SK-N-MC (cell line): ENCODE data around the gene TTC7B.

Experiments used
- DNase-seq: peaks from one replicate; pipeline ENCODE4 v3.0.0-alpha.2; 2011; ENCODE audit warnings: low read depth, low spot score
- H3K27ac ChIP-seq: fragments of 200-600 bp; sonication (generic); 2 replicates; pipeline ENCODE4 v1.5.1; 2016; ENCODE audit warnings: mixed run types
- H3K36me3 ChIP-seq: fragments of 200-600 bp; sonication (generic); 2 replicates; pipeline ENCODE4 v1.6.1; 2017; ENCODE audit warnings: antibody characterized with exemption, low read length, mixed read lengths; ENCODE audit not compliant: insufficient read depth
- H3K4me3 ChIP-seq: fragments of 200-600 bp; sonication (generic); 2 replicates; pipeline ENCODE4 v1.5.1; 2016
- H3K9ac ChIP-seq: fragments of 200-600 bp; sonication (generic); 2 replicates; pipeline ENCODE4 v1.8.0; 2017; ENCODE audit warnings: mixed run types, mixed read lengths; ENCODE audit not compliant: insufficient read length
- H3K9me3 ChIP-seq: fragments of 200-600 bp; sonication (generic); 2 replicates; pipeline ENCODE4 v1.6.1; 2017; ENCODE audit warnings: low read depth, mild to moderate bottlenecking, antibody characterized with exemption, low read length, moderate library complexity, mixed read lengths
- EZH2 ChIP-seq: fragments of 200-600 bp; sonication (generic); IDR thresholded peaks from one replicate; pipeline ENCODE4 v1.6.1; 2017; ENCODE audit warnings: antibody characterized with exemption
- FOXP2 ChIP-seq: optimal IDR thresholded peaks from 2 replicates; pipeline ENCODE3; 2011; ENCODE audit warnings: mild to moderate bottlenecking, moderate library complexity; ENCODE audit not compliant: insufficient read depth; ENCODE audit errors: extremely low read length, control extremely low read depth
- POLR2AphosphoS5 ChIP-seq: IDR thresholded peaks from 2 replicates; pipeline ENCODE4 v1.6.1; 2012; ENCODE audit warnings: mild to moderate bottlenecking, low read depth, low read length, borderline replicate concordance

TTC7B gene

GRCh38 chr14:90547250-90547649, 269.0 kb downstream of the TTC7B start:
- Histone ChIP-seq H3K9ac (no peak overlapping the region), H3K27ac (no peak overlapping the region), H3K36me3 (no peaks in the 10 kb centered on the region), H3K9me3 (no peaks in the 10 kb centered on the region), H3K4me3 (no peak overlapping the region)
- no peak for DNase-seq
- no peak for TF ChIP-seq EZH2
- TF ChIP-seq FOXP2 = no peak
- no peak for TF ChIP-seq POLR2AphosphoS5

- Histone ChIP-seq H3K9me3 (no peaks in the 10 kb centered on the region), H3K27ac (no peak overlapping the region), H3K36me3 (no peaks in the 10 kb centered on the region), H3K4me3 (no peak overlapping the region), H3K9ac (no peak overlapping the region)
- TF ChIP-seq POLR2AphosphoS5 = no peak
- no peak for TF ChIP-seq FOXP2
- TF ChIP-seq EZH2 = no peak
- DNase-seq = no peak
Observed at GRCh38 chr14:90546767-90547166, 269.5 kb downstream of the TTC7B start.

GRCh38 chr14:90545966-90546751, 270.1 kb downstream of the TTC7B start:
- no peak overlapping the region for H3K27ac ChIP-seq
- H3K9me3 ChIP-seq = no peaks in the 10 kb centered on the region
- no peaks in the 10 kb centered on the region for H3K36me3 ChIP-seq
- H3K9ac ChIP-seq = no peak overlapping the region
- no peak for DNase-seq
- TF ChIP-seq POLR2AphosphoS5 (no peak), EZH2 (no peak), FOXP2 (no peak)
- H3K4me3 ChIP-seq = no peak overlapping the region

DNA sequence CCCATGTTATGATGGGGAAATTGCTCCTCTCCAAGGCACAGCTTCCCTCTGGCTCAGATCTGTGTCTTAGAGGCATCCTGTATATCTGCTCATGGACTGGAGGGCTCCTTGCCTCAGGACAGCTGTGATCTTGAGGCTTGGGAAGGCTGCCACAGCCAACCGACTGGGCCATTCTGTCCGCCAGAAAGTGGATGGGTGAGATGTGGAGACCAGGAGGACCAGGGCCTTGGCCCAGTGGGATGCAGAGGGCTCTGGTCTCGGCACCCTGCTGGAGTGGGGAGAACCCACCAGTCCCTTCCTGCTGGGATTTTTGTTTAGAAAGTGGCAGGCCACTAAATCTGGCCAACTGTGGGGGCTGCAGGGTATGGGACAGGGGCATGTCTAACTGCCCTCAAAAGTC, 270.8 kb downstream of the TTC7B start:
- TF ChIP-seq POLR2AphosphoS5 (no peak), EZH2 (no peak), FOXP2 (no peak)
- H3K9ac ChIP-seq = no peak overlapping the region
- no peak overlapping the region for H3K4me3 ChIP-seq
- no peak overlapping the region for H3K27ac ChIP-seq
- H3K9me3 ChIP-seq = no peaks in the 10 kb centered on the region
- no peaks in the 10 kb centered on the region for H3K36me3 ChIP-seq
- no peak for DNase-seq

GRCh38 chr14:90544971-90545370, 271.3 kb downstream of the TTC7B start:
- DNase-seq = no peak
- H3K9me3 ChIP-seq = no peaks in the 10 kb centered on the region
- no peak overlapping the region for H3K27ac ChIP-seq
- H3K36me3 ChIP-seq = no peaks in the 10 kb centered on the region
- no peak overlapping the region for H3K4me3 ChIP-seq
- no peak for TF ChIP-seq POLR2AphosphoS5
- no peak for TF ChIP-seq EZH2
- TF ChIP-seq FOXP2 = no peak
- no peak overlapping the region for H3K9ac ChIP-seq

GRCh38 chr14:90544566-90544965, 271.7 kb downstream of the TTC7B start:
- no peaks in the 10 kb centered on the region for H3K9me3 ChIP-seq
- no peaks in the 10 kb centered on the region for H3K36me3 ChIP-seq
- no peak overlapping the region for H3K4me3 ChIP-seq
- no peak overlapping the region for H3K9ac ChIP-seq
- DNase-seq = no peak
- no peak overlapping the region for H3K27ac ChIP-seq
- TF ChIP-seq FOXP2 = no peak
- no peak for TF ChIP-seq POLR2AphosphoS5
- TF ChIP-seq EZH2 = no peak

DNA sequence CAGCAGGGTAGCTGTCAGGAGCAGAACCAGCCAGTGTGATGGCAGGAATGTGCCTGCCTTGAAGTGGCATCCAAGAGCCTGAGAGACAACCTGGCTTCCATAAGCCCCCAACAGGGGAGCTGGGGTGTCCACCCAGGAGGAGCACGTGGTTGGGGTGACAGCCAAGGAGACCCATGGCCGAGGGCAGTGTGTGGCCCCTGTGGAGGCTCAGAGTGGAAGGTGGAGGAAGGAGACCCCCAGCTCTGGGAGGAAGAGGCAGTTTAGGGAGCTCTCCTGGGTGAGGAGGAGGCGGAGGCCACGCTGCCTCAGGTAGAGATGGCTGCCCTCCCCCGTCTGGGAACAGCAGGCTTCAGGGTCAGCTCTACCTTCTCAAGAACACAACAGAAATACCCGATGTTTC, 272.4 kb downstream of the TTC7B start:
- H3K4me3 ChIP-seq = no peak overlapping the region
- TF ChIP-seq EZH2 (no peak), FOXP2 (no peak), POLR2AphosphoS5 (no peak)
- no peak overlapping the region for H3K9ac ChIP-seq
- no peak for DNase-seq
- no peak overlapping the region for H3K27ac ChIP-seq
- H3K9me3 ChIP-seq = no peaks in the 10 kb centered on the region
- H3K36me3 ChIP-seq = no peaks in the 10 kb centered on the region

- H3K27ac ChIP-seq = no peak overlapping the region
- H3K4me3 ChIP-seq = no peak overlapping the region
- no peak for DNase-seq
- H3K36me3 ChIP-seq = no peaks in the 10 kb centered on the region
- TF ChIP-seq EZH2 (no peak), FOXP2 (no peak), POLR2AphosphoS5 (no peak)
- H3K9ac ChIP-seq = no peak overlapping the region
- no peaks in the 10 kb centered on the region for H3K9me3 ChIP-seq
Observed at GRCh38 chr14:90541076-90541634, 275.1 kb downstream of the TTC7B start.

DNA sequence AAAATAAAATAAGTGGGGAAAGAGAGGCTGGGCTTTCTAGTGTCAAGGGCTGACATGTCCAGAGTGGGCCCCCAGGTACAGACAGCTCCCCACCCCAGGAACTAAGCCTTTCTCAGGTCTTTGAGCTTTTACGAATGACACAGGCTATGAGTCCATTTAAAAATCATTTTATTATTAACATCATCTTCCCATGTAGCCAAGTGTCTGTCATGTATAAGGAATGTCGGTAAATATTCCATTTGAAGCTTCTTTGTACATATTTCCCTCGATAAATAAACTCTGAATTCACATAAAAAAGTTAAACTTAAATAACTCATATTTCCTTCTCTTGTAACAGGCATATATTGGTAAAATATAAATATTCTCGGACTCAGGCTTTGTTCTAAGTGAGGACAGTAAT, 275.8 kb downstream of the TTC7B start:
- no peaks in the 10 kb centered on the region for H3K36me3 ChIP-seq

More for the DNA sequence above, 275.8 kb downstream of the TTC7B start:
- H3K4me3 ChIP-seq = no peak overlapping the region
- H3K9ac ChIP-seq = no peak overlapping the region
- no peaks in the 10 kb centered on the region for H3K9me3 ChIP-seq
- no peak for DNase-seq
- no peak for TF ChIP-seq POLR2AphosphoS5
- TF ChIP-seq FOXP2 = no peak
- no peak for TF ChIP-seq EZH2
- H3K27ac ChIP-seq = no peak overlapping the region
